ENCODE measurements around the gene SLC3A2.

DNA sequence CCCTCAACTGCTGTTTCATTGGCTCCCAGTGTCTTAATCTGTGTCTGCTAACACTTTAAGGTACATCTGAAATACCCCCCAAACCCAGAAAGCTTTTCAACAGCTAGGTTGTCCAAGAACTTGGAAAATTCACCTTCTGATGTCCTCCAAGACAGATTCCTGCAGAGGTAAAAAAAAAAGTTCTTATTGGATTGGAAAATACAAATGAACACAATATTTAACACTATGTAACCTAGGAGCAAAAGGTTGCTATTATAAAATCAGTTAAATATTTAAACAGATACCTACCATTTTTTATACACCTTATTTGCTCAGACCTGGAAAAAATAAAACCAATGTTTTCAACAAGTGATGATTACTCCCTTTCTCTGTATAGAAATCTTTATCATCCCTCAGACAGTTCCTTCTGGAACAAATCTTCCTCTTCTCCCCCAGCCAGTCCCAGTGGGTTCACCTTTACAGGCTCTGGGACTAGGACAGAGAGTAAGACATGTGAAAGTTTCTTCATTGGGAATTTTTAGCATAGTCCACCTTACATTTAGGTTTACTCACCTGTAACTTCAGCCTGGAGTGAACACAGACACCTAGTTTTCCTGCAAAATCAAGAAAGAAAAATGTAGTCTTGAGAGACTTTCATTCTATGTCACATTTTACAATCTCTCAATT, 28.0 kb upstream of the SLC3A2 start:
- TF ChIP-seq SIN3A (IDR thresholded peaks at IDR 0.05; ENCODE audit: borderline replicate concordance, low read depth, low read length), result no peak
- TF ChIP-seq, protein P1, sequence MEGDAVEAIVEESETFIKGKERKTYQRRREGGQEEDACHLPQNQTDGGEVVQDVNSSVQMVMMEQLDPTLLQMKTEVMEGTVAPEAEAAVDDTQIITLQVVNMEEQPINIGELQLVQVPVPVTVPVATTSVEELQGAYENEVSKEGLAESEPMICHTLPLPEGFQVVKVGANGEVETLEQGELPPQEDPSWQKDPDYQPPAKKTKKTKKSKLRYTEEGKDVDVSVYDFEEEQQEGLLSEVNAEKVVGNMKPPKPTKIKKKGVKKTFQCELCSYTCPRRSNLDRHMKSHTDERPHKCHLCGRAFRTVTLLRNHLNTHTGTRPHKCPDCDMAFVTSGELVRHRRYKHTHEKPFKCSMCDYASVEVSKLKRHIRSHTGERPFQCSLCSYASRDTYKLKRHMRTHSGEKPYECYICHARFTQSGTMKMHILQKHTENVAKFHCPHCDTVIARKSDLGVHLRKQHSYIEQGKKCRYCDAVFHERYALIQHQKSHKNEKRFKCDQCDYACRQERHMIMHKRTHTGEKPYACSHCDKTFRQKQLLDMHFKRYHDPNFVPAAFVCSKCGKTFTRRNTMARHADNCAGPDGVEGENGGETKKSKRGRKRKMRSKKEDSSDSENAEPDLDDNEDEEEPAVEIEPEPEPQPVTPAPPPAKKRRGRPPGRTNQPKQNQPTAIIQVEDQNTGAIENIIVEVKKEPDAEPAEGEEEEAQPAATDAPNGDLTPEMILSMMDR (CRISPR knock-in tag; IDR thresholded peaks at IDR 0.05), result no peak
- TF ChIP-seq ZBTB20 (CRISPR knock-in tag; IDR thresholded peaks at IDR 0.05; ENCODE audit: borderline replicate concordance, low read depth), result no peak
- TF ChIP-seq ESRRA (CRISPR knock-in tag; IDR thresholded peaks at IDR 0.05; ENCODE audit: low read depth), result no peak
- TF ChIP-seq, protein P2, sequence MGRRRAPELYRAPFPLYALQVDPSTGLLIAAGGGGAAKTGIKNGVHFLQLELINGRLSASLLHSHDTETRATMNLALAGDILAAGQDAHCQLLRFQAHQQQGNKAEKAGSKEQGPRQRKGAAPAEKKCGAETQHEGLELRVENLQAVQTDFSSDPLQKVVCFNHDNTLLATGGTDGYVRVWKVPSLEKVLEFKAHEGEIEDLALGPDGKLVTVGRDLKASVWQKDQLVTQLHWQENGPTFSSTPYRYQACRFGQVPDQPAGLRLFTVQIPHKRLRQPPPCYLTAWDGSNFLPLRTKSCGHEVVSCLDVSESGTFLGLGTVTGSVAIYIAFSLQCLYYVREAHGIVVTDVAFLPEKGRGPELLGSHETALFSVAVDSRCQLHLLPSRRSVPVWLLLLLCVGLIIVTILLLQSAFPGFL (CRISPR knock-in tag; IDR thresholded peaks at IDR 0.05), result no peak
- no peak for TF ChIP-seq KLF13 (CRISPR knock-in tag; IDR thresholded peaks at IDR 0.05)
- TF ChIP-seq, protein P3, sequence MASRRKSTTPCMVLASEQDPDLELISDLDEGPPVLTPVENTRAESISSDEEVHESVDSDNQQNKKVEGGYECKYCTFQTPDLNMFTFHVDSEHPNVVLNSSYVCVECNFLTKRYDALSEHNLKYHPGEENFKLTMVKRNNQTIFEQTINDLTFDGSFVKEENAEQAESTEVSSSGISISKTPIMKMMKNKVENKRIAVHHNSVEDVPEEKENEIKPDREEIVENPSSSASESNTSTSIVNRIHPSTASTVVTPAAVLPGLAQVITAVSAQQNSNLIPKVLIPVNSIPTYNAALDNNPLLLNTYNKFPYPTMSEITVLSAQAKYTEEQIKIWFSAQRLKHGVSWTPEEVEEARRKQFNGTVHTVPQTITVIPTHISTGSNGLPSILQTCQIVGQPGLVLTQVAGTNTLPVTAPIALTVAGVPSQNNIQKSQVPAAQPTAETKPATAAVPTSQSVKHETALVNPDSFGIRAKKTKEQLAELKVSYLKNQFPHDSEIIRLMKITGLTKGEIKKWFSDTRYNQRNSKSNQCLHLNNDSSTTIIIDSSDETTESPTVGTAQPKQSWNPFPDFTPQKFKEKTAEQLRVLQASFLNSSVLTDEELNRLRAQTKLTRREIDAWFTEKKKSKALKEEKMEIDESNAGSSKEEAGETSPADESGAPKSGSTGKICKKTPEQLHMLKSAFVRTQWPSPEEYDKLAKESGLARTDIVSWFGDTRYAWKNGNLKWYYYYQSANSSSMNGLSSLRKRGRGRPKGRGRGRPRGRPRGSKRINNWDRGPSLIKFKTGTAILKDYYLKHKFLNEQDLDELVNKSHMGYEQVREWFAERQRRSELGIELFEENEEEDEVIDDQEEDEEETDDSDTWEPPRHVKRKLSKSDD (CRISPR knock-in tag; IDR thresholded peaks at IDR 0.05; ENCODE audit: low read depth), result no peak
